Measurements from ENCODE around the gene SFMBT1. TPM values are rescaled to one million over a fixed set of nuclear protein-coding genes. Genes with fewer than 3 reads are reported as not detected.

Gene SFMBT1
- total RNA-seq, 2 donors from 2014 or later, result 6.9 to 10.3 TPM

DNA sequence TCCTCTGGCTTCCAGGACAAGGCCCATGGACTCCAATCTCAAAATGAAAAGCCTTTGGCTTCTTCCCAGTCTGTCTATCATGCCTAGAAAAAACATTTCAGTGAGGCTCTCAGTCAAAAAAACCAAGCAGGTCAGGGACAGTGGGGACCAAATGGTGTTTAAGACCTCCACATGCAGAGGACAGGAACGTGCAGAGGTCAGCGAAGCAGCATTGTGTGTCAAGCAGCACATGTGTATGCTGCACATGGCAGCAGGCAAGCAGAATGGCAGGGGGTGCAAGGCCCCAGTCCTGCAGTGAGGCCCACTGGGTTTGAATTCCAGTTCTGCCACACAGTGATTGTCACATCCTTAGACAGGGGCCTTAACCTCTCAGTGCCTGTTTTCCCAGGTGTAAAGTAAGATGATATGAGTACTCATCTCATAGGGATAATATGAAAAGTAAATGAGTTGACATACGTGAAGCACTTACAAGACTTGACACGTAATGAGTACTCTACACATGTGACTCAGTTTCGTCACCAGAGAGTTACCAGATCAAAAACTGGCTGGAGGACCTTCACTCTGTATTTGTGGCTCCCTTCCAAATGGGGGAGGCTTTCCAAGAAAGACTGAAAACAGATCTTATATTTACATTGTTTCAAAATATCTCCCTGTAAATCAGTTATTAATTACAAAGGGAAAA, 159.7 kb downstream of the SFMBT1 start:
- TF ChIP-seq, protein P1, sequence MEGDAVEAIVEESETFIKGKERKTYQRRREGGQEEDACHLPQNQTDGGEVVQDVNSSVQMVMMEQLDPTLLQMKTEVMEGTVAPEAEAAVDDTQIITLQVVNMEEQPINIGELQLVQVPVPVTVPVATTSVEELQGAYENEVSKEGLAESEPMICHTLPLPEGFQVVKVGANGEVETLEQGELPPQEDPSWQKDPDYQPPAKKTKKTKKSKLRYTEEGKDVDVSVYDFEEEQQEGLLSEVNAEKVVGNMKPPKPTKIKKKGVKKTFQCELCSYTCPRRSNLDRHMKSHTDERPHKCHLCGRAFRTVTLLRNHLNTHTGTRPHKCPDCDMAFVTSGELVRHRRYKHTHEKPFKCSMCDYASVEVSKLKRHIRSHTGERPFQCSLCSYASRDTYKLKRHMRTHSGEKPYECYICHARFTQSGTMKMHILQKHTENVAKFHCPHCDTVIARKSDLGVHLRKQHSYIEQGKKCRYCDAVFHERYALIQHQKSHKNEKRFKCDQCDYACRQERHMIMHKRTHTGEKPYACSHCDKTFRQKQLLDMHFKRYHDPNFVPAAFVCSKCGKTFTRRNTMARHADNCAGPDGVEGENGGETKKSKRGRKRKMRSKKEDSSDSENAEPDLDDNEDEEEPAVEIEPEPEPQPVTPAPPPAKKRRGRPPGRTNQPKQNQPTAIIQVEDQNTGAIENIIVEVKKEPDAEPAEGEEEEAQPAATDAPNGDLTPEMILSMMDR (conservative IDR thresholded peaks at IDR 0.05), result no peak
- no peak overlapping the region for H3K27ac Mint-ChIP-seq
- peaks cover 15% of the 10 kb centered on the region for H3K36me3 Mint-ChIP-seq (ENCODE audit: low read depth)
- no peaks in the 10 kb centered on the region for H3K9me3 Mint-ChIP-seq
- Histone ChIP-seq H3K4me3 (ENCODE audit: low read length) (no peak overlapping the region), H3K27me3 (ENCODE audit: control insufficient read depth, insufficient read depth, low read length, poor library complexity, severe bottlenecking) (no peaks in the 10 kb centered on the region), H3K4me1 (ENCODE audit: control insufficient read depth, insufficient read depth, low read length) (no peaks in the 10 kb centered on the region), H3K36me3 (ENCODE audit: control insufficient read depth, insufficient read depth, low read length) (no peaks in the 10 kb centered on the region), H3K9me3 (ENCODE audit: control insufficient read depth, low read length) (no peaks in the 10 kb centered on the region), H3K27ac (ENCODE audit: low read depth, low read length) (no peak overlapping the region), H3K9ac (ENCODE audit: extremely low read depth, low read length, poor library complexity, severe bottlenecking) (no peak overlapping the region)
- DNase-seq, result no peak
- peaks cover under 1% of the 10 kb centered on the region for H3K4me1 Mint-ChIP-seq
- 91 to 96% methylated on average over 5 of the region's 5 CpGs for WGBS, 2 experiments (ENCODE audit: insufficient coverage in 1 of 2, insufficient read length in 1 of 2)
- H3K4me3 Mint-ChIP-seq, result no peak overlapping the region
- H3K27me3 Mint-ChIP-seq (ENCODE audit: insufficient read depth), result no peaks in the 10 kb centered on the region

DNA sequence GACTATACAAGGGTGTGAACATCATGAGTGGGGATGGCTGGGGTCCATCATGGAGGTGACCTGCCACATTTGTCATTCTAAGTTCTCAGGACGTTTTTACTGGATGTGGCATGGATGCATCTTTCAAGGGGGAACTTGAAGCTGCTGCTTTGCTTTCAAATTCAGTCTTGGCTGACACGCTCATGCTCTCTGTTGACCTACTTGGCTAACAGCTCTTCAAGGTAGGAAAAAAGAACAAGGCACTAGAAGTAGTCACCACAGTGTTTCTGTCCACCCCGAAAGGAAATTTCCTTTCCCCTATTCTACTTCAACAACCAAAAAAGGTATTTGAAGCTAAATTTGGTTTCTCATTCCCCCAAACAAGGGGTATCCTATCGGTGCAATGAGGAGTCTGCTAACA, 163.5 kb downstream of the SFMBT1 start:
- Mint-ChIP-seq H3K27ac (no peak overlapping the region), H3K27me3 (ENCODE audit: insufficient read depth) (no peaks in the 10 kb centered on the region), H3K4me3 (no peak overlapping the region), H3K9me3 (no peaks in the 10 kb centered on the region), H3K36me3 (ENCODE audit: low read depth) (peaks cover 15% of the 10 kb centered on the region), H3K4me1 (no peaks in the 10 kb centered on the region)
- no peak for DNase-seq
- Histone ChIP-seq H3K36me3 (ENCODE audit: control insufficient read depth, insufficient read depth, low read length) (no peaks in the 10 kb centered on the region), H3K4me3 (ENCODE audit: low read length) (no peak overlapping the region), H3K27ac (ENCODE audit: low read depth, low read length) (no peak overlapping the region), H3K27me3 (ENCODE audit: control insufficient read depth, insufficient read depth, low read length, poor library complexity, severe bottlenecking) (no peaks in the 10 kb centered on the region), H3K4me1 (ENCODE audit: control insufficient read depth, insufficient read depth, low read length) (no peaks in the 10 kb centered on the region), H3K9ac (ENCODE audit: extremely low read depth, low read length, poor library complexity, severe bottlenecking) (no peak overlapping the region), H3K9me3 (ENCODE audit: control insufficient read depth, low read length) (no peaks in the 10 kb centered on the region)
- TF ChIP-seq, protein P1 (conservative IDR thresholded peaks at IDR 0.05), result no peak
- WGBS, 2 experiments (ENCODE audit: insufficient coverage in 1 of 2, insufficient read length in 1 of 2), result 83 to 93% methylated on average over 3 to 4 of the region's 4 CpGs

DNA sequence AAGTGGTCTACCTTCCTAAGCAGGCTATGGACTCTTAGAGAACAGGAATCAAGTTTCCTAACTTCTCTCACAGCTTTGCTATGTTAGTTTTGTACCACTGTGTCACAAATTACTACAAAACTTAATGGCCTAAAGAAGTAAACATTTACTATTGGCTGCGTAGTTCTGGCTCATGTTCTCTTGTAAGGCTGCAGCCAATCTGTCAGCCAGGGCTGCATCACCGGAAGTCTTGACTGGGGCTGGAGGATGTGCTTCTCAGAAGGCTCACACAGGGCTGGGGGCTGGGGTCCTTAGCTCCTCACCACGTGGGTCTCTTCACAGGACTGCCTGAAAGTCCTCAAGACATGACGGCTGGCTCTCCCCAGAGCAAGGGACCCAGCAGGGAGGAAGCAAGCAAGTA, 164.0 kb downstream of the SFMBT1 start:
- Mint-ChIP-seq H3K4me1 (no peaks in the 10 kb centered on the region), H3K27me3 (ENCODE audit: insufficient read depth) (no peaks in the 10 kb centered on the region), H3K27ac (no peak overlapping the region), H3K4me3 (no peak overlapping the region), H3K9me3 (no peaks in the 10 kb centered on the region), H3K36me3 (ENCODE audit: low read depth) (peaks cover 15% of the 10 kb centered on the region)
- TF ChIP-seq, protein P1 (conservative IDR thresholded peaks at IDR 0.05), result no peak
- no peak overlapping the region for H3K9ac ChIP-seq (ENCODE audit: extremely low read depth, low read length, poor library complexity, severe bottlenecking)
- no peak for DNase-seq
- no peak overlapping the region for H3K4me3 ChIP-seq (ENCODE audit: low read length)
- H3K27ac ChIP-seq (ENCODE audit: low read depth, low read length), result no peak overlapping the region
- H3K4me1 ChIP-seq (ENCODE audit: control insufficient read depth, insufficient read depth, low read length), result no peaks in the 10 kb centered on the region
- H3K9me3 ChIP-seq (ENCODE audit: control insufficient read depth, low read length), result no peaks in the 10 kb centered on the region
- WGBS, 2 experiments (ENCODE audit: insufficient coverage in 1 of 2, insufficient read length in 1 of 2), result 84 to 95% methylated on average over 4 of the region's 4 CpGs
- H3K36me3 ChIP-seq (ENCODE audit: control insufficient read depth, insufficient read depth, low read length), result no peaks in the 10 kb centered on the region
- H3K27me3 ChIP-seq (ENCODE audit: control insufficient read depth, insufficient read depth, low read length, poor library complexity, severe bottlenecking), result no peaks in the 10 kb centered on the region

Data from endodermal cell (in vitro differentiated cells).